NB4 (cell line): ENCODE data around the gene DNAJC12.

Experiments used
- CTCF ChIP-seq: IDR thresholded peaks from one replicate; pipeline ENCODE4 v1.5.1; 2012; ENCODE audit warnings: low read depth, low read length
- POLR2A ChIP-seq: IDR thresholded peaks from 2 replicates; pipeline ENCODE4 v1.6.1; 2011; ENCODE audit warnings: mild to moderate bottlenecking; ENCODE audit not compliant: insufficient read length; ENCODE audit errors: extremely low read depth

- TF ChIP-seq CTCF (no peak), POLR2A (no peak)
Observed at GRCh38 chr10:67812007-67812406, 26.0 kb downstream of the DNAJC12 start.
